Adrenal gland (tissue), 12 donors: Measurements from ENCODE around the gene RAB11FIP2. TPM values are rescaled to one million over a fixed set of nuclear protein-coding genes. Genes with fewer than 3 reads are reported as not detected.

Experiments used
- DNase-seq, 7 donors: peaks; one replicate each; pipeline ENCODE4 v3.0.0-alpha.2; 2019 to 2020
- H3K27ac ChIP-seq, 5 donors: fragments of 200-600 bp; sonication (generic) in 4 of 5; 1 replicate in 3 of 5; 2 replicates in 2 of 5; pipeline versions ENCODE4 v1.5.1 to v1.8.0; 2016 to 2020; ENCODE audit warnings: mild to moderate bottlenecking in 1 of 5
- H3K27me3 ChIP-seq: fragments of 200-600 bp; 2 replicates; pipeline ENCODE4 v1.8.0; 2021
- H3K36me3 ChIP-seq, 2 donors: fragments of 200-600 bp; replicated peaks in 1 of 2; 1 replicate in 1 of 2; 2 replicates in 1 of 2; pipeline versions ENCODE4 v1.5.1 to v1.8.0; 2018 to 2022
- H3K4me1 ChIP-seq, 2 donors: fragments of 200-600 bp; replicated peaks in 1 of 2; 1 replicate in 1 of 2; 2 replicates in 1 of 2; pipeline versions ENCODE4 v1.5.1 to v1.8.0; 2018 to 2021
- H3K4me3 ChIP-seq, 4 donors: fragments of 200-600 bp; sonication (generic) in 3 of 4; one replicate each; pipeline ENCODE4 v1.5.1; 2016 to 2018
- H3K9me3 ChIP-seq, 3 donors: fragments of 200-600 bp; sonication (generic) in 1 of 3; replicated peaks in 1 of 3; 1 replicate in 2 of 3; 2 replicates in 1 of 3; pipeline versions ENCODE4 v1.5.1 to v1.8.0; 2016 to 2021
- POLR2A ChIP-seq, 2 donors: fragments of 450-650 bp; IDR thresholded peaks; one replicate each; pipeline ENCODE4 v1.6.1; 2017; ENCODE audit warnings: antibody characterized with exemption in 2 of 2, mild to moderate bottlenecking in 2 of 2, moderate library complexity in 1 of 2
- WGBS, 4 donors: extraction: QIAGEN DNeasy Blood & Tissue Kit in 2 of 4; methylation state at CpG; one replicate each; pipeline versions ENCODE4 v1.1.5 to v1.1.7; 2013 to 2017; 5-methylcytosine and 5-hydroxymethylcytosine counted together
- intact Hi-C, 2 donors: fragments of 100-400 bp; cut with DNase I; formaldehyde crosslinking; loops; one replicate each; pipeline versions ENCODE4 v1.14.1 to v1.15.0; 2022 to 2023
- polyA plus RNA-seq, 3 donors: library from polyadenylated mRNA; stranded (reverse); fragments of 200-250 nt in 2 of 3; fragments of 350-450 nt in 1 of 3; fragmentation: Illumina TruSeq in 1 of 3; extraction: RNeasy Lipid Tissue Mini Kit (QIAGEN cat#74804) in 1 of 3; gene quantifications; one replicate each; pipeline ENCODE4 v1.2.3, GENCODE V29; 2013 to 2014
- total RNA-seq, 9 donors: library from RNA; depleted of rRNA in 4 of 9; stranded (reverse); fragments of >200 nt in 4 of 9; fragments of 120-200 nt in 1 of 9; fragmentation: NEBNext Ultra II Directional in 1 of 9; extraction: Animal tissue kit (Norgen Biotek cat#: 25700) in 1 of 9; gene quantifications; one replicate each; pipeline versions ENCODE4 v1.1.0 to v1.2.4, GENCODE V29; 2013 to 2023
- TF ChIP-seq, protein P1 (sequence below), 6 experiments: fragments of 450-650 bp in 4 of 6; fragments of 200-600 bp in 2 of 6; sonication (generic) in 1 of 6; IDR thresholded peaks; 1 replicate in 5 of 6; 2 replicates in 1 of 6; pipeline versions ENCODE4 v1.5.1 to v1.8.0; 2016 to 2021; ENCODE audit warnings: antibody characterized with exemption in 6 of 6, mild to moderate bottlenecking in 2 of 6, moderate library complexity in 1 of 6
- donor health status: healthy with polysubstance abuse.
- donor health status: Bipolar disorder and iron deficiency.
- donor health status: DM: yes; HTN: yes; CAD: no.
- donor health status: DM: no; HTN: no; CAD: no.
- donor health status: DM: no; HTN: no; CAD: no.
- donor health status: DM: yes; HTN: yes; CAD: no.

The RAB11FIP2 gene
- total and polyA plus RNA-seq, 12 donors: 1.8 to 30.8 (median 17.7) TPM

- intact Hi-C loops: no loop called here
- Histone ChIP-seq H3K4me3 (no peak overlapping the region), H3K9me3 (no peaks in the 10 kb centered on the region), H3K27ac (no peak overlapping the region), H3K4me1 (no peaks in the 10 kb centered on the region), H3K27me3 (no peaks in the 10 kb centered on the region), H3K36me3 (no peaks in the 10 kb centered on the region)
- 73 to 83% (median 76%) methylated on average over 5 of the region's 5 CpGs for WGBS, 4 donors
- no peak for TF ChIP-seq POLR2A (IDR thresholded peaks at IDR 0.05)
- TF ChIP-seq, protein P1, sequence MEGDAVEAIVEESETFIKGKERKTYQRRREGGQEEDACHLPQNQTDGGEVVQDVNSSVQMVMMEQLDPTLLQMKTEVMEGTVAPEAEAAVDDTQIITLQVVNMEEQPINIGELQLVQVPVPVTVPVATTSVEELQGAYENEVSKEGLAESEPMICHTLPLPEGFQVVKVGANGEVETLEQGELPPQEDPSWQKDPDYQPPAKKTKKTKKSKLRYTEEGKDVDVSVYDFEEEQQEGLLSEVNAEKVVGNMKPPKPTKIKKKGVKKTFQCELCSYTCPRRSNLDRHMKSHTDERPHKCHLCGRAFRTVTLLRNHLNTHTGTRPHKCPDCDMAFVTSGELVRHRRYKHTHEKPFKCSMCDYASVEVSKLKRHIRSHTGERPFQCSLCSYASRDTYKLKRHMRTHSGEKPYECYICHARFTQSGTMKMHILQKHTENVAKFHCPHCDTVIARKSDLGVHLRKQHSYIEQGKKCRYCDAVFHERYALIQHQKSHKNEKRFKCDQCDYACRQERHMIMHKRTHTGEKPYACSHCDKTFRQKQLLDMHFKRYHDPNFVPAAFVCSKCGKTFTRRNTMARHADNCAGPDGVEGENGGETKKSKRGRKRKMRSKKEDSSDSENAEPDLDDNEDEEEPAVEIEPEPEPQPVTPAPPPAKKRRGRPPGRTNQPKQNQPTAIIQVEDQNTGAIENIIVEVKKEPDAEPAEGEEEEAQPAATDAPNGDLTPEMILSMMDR (IDR thresholded peaks at IDR 0.05): no peak
- no peak for DNase-seq
Observed at GRCh38 chr10:117972168-117972837, 74.4 kb downstream of the RAB11FIP2 start.

GRCh38 chr10:117970962-117971361 lies 75.8 kb downstream of the RAB11FIP2 start:
- Histone ChIP-seq H3K4me3 (no peak overlapping the region), H3K27ac (no peak overlapping the region), H3K36me3 (no peaks in the 10 kb centered on the region), H3K4me1 (no peaks in the 10 kb centered on the region), H3K9me3 (no peaks in the 10 kb centered on the region), H3K27me3 (no peaks in the 10 kb centered on the region)
- DNase-seq: no peak
- WGBS, 4 donors: 87 to 100% (median 93%) methylated on average over 2 of the region's 2 CpGs
- no peak for TF ChIP-seq POLR2A (IDR thresholded peaks at IDR 0.05)
- TF ChIP-seq, protein P1 (IDR thresholded peaks at IDR 0.05): no peak
- intact Hi-C loops: no loop called here

DNA sequence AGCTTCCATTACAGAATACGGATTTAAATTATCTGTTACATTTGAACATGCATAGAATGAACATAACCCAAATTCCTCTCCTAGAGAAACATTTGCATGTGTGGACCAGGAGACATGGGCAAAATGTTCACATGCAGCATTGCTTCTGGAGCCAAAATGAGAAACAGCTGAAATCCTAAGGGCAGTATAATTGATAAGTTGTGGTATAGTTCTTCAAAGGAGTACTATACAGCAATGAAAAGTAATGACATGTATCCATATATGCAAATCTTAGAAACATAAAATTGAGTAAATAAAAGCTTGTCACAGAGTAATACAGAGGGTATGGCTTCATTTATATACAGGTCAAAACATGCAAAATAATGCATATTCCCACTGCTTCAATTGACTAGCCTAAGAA lies 77.1 kb downstream of the RAB11FIP2 start:
- Histone ChIP-seq H3K4me1 (no peaks in the 10 kb centered on the region), H3K27ac (no peak overlapping the region), H3K27me3 (no peaks in the 10 kb centered on the region), H3K9me3 (no peaks in the 10 kb centered on the region), H3K36me3 (no peaks in the 10 kb centered on the region), H3K4me3 (no peak overlapping the region)
- TF ChIP-seq, protein P1 (IDR thresholded peaks at IDR 0.05): no peak
- TF ChIP-seq POLR2A (IDR thresholded peaks at IDR 0.05): no peak
- no peak for DNase-seq
- intact Hi-C loops: no loop called here
- 76 to 89% (median 86%) methylated on average over 1 of the region's 1 CpG for WGBS, 4 donors

DNA sequence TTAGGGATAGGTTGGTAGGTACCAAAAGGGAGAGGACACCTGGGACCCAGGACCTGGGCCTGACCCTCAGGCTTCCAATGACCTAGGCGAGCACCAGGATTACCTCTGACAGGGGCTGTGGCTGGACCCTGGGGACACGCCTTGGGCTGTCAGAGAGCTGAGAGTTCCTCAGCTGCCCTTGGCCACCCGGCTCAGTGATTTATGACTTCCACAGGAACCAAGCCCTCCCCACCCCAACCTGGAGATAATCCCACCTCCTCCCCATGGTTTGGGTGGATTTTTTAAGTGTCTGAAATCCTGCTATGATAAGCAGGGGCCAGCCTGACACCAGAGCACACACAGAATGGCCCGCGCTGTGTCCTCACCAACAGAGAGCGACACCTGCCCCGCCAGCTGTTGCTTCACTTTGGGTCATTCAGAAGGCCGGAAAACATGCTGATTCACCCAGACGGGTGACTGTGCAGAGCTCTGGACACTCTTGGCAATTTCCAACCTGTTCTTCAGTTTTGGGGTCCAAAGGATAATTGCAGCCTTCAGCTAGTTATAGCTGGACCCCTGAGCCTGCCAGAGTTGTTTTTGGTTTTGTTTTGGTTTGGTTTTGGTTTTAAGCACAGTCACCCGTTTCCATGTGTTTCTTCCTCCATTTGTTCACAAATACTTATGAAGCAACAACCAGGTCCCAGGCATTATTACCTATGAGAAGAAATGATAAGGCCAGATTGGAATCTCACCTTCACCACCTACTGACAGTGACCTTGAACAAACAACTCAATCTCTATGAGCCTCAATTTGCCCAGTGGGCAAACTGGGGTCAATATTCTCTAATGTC lies 78.2 kb downstream of the RAB11FIP2 start:
- no peaks in the 10 kb centered on the region for H3K27me3 ChIP-seq
- TF ChIP-seq POLR2A (IDR thresholded peaks at IDR 0.05): no peak
- TF ChIP-seq, protein P1 (IDR thresholded peaks at IDR 0.05): no peak
- WGBS, 4 donors: 74 to 81% (median 79%) methylated on average over 9 to 10 of the region's 10 CpGs
- no peaks in the 10 kb centered on the region for H3K36me3 ChIP-seq
- H3K4me3 ChIP-seq: no peak overlapping the region
- no peaks in the 10 kb centered on the region for H3K9me3 ChIP-seq
- H3K4me1 ChIP-seq: no peaks in the 10 kb centered on the region
- H3K27ac ChIP-seq: no peak overlapping the region
- DNase-seq: peak in 2 of 7 donors; percentile 2 to 11
- intact Hi-C loops: no loop called here
